Chondrocyte (in vitro differentiated cells): Measurements from ENCODE around the gene KRT84. TPM values are rescaled to one million over a fixed set of nuclear protein-coding genes. Genes with fewer than 3 reads are reported as not detected.
"Not testable (repeated sequence)": the region's sequence is repeated elsewhere in the genome, so short reads cannot be mapped to it uniquely, and the experiment has no call there.

ENCODE experiments used
- DNase-seq: peaks from one replicate; pipeline ENCODE4 v3.0.0; 2021; ENCODE audit warnings: mixed read lengths, low spot score
- H3K27ac Mint-ChIP-seq: one replicate; pipeline ENCODE4 v1.8.0; 2021; ENCODE audit warnings: mild to moderate bottlenecking, moderate library complexity, mixed read lengths; ENCODE audit not compliant: unreplicated experiment
- H3K27me3 Mint-ChIP-seq: 2 replicates; pipeline ENCODE4 v1.8.0; 2021; ENCODE audit warnings: low read depth, mixed read lengths
- H3K36me3 Mint-ChIP-seq: 2 replicates; pipeline ENCODE4 v1.8.0; 2021; ENCODE audit warnings: low read depth, mixed read lengths
- H3K4me1 Mint-ChIP-seq: 2 replicates; pipeline ENCODE4 v1.8.0; 2021; ENCODE audit warnings: low read depth, mild to moderate bottlenecking, mixed read lengths
- H3K4me3 Mint-ChIP-seq: one replicate; pipeline ENCODE4 v1.8.0; 2021; ENCODE audit warnings: mild to moderate bottlenecking, moderate library complexity, mixed read lengths; ENCODE audit not compliant: unreplicated experiment
- H3K9me3 Mint-ChIP-seq: 2 replicates; pipeline ENCODE4 v1.8.0; 2021; ENCODE audit warnings: low read depth, mixed read lengths
- total RNA-seq: library from RNA; stranded (reverse); gene quantifications from 3 replicates; pipeline ENCODE4 v1.2.1, GENCODE V29; 2021
- TF ChIP-seq, protein P1 (sequence below): fragments of 200-600 bp; sonication (generic); IDR thresholded peaks from 2 replicates; pipeline ENCODE4 v1.5.0; 2021; ENCODE audit warnings: antibody characterized with exemption, mild to moderate bottlenecking, moderate library complexity

Gene KRT84
- total RNA-seq, 1 donor from 2014 or later, result not detected

DNA sequence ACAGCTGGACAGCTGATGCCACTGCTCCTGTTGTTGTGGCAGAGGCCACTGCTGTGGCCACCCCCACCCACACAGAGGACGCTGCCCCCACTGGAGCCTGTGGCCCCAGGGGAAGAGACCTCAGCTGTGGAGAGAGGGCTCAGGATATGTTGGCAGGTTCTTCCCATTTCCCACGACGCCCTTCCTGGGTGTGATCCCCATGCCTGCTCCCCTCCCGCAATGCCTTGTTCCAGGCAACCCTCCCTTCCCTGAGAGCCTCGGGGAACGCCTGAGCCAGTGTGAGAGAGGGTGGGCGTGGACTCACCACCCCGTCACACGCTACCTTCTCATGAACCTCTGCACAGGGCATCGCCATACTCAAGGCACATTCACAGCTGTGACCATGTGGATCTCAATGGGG lies 26.4 kb upstream of the KRT84 start:
- Mint-ChIP-seq H3K27ac (no peak overlapping the region), H3K4me3 (no peak overlapping the region), H3K36me3 (no peaks in the 10 kb centered on the region), H3K27me3 (peaks cover 13% of the 10 kb centered on the region), H3K9me3 (no peaks in the 10 kb centered on the region), H3K4me1 (peaks cover 10% of the 10 kb centered on the region)
- DNase-seq, result no peak
- TF ChIP-seq, protein P1, sequence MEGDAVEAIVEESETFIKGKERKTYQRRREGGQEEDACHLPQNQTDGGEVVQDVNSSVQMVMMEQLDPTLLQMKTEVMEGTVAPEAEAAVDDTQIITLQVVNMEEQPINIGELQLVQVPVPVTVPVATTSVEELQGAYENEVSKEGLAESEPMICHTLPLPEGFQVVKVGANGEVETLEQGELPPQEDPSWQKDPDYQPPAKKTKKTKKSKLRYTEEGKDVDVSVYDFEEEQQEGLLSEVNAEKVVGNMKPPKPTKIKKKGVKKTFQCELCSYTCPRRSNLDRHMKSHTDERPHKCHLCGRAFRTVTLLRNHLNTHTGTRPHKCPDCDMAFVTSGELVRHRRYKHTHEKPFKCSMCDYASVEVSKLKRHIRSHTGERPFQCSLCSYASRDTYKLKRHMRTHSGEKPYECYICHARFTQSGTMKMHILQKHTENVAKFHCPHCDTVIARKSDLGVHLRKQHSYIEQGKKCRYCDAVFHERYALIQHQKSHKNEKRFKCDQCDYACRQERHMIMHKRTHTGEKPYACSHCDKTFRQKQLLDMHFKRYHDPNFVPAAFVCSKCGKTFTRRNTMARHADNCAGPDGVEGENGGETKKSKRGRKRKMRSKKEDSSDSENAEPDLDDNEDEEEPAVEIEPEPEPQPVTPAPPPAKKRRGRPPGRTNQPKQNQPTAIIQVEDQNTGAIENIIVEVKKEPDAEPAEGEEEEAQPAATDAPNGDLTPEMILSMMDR, result no peak

DNA sequence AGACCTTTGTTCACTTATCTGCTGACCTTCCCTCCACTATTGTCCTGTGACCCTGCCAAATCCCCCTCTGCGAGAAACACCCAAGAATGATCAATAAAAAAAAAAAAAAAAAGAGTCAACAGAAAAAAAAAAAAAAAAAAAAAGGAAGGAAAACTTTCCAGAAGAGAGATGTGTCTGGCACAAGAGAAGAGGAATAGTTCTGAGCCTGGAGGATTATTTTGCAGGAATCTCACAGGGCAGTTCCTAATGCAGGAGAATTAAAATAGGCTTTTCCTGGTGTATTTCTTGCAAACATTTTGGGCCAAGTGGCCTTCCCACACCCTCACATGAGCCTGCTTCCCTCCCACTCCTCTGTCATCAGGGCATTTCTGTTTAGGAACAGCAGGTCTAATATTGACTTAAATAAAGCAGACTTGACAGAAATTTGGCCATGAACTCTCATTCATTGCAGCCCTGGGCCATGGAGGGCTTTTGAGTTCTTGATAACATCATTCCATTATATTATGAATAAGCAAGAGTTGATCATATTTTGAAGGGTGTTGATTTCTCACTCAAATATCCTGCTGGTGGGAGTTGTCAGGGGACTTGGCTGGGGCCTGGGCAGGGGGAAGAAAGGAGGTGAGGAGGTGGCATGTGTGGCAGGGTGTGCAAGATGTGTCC lies 25.3 kb upstream of the KRT84 start:
- H3K4me3 Mint-ChIP-seq, H3K4me1 Mint-ChIP-seq, H3K27ac Mint-ChIP-seq, H3K36me3 Mint-ChIP-seq, H3K9me3 Mint-ChIP-seq, DNase-seq: not testable (repeated sequence)
- peaks cover 14% of the 10 kb centered on the region for H3K27me3 Mint-ChIP-seq

DNA sequence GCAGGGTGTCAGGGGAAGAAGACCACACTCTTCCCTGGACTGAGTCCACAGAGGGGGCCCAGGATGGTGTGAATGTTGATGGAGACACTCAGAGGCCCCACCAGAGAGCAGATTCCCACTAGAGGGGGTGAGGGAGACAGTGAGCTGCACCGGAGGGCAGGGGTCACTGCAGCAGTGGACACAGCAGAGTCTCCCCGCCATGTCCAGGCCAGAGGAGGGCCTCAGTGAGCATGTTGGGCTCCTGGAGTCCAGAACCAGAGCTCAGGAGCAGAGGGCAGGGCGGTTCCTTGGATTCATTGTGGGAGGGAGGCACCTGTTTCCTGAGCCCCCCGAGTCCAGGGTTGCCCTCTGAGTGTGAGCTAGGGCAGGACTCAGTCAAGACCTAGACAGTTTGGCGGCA lies 22.5 kb upstream of the KRT84 start:
- TF ChIP-seq, protein P1, result no peak
- H3K4me3 Mint-ChIP-seq, result no peak overlapping the region
- H3K4me1 Mint-ChIP-seq, result no peaks in the 10 kb centered on the region
- no peaks in the 10 kb centered on the region for H3K9me3 Mint-ChIP-seq
- H3K27me3 Mint-ChIP-seq, result peaks cover 22% of the 10 kb centered on the region
- no peak overlapping the region for H3K27ac Mint-ChIP-seq
- H3K36me3 Mint-ChIP-seq, result no peaks in the 10 kb centered on the region
- no peak for DNase-seq

DNA sequence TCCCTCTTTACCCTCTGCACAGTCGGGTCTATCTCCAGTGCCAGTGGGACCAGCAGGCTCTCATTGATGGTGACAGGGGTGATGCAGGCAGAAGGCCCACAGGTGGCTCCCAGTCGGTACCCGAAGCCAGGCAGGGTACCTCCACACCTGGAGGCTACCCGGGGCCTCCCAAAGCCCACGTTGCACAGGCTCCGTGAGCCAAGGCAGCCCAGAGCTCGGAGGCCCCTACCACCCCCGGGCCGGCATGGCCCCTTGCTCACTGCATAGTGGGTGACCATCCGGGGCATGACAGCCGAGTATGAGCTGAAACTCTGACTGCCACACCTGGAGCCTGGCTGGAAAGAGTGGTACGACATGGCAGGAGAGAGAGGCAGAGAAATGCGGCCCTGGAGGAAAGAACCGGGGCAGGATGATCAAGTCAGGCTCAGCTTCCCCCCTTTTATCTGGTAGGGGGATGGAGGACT lies 20.5 kb upstream of the KRT84 start, which contains the start of gene KRT82:
Gene KRT82, minus strand, starts transcription at position 414 of the 464 bp plus-strand sequence. Its CDS starts 58 bp downstream, at position 356.
- H3K9me3 Mint-ChIP-seq, result no peaks in the 10 kb centered on the region
- DNase-seq, result no peak
- no peak within 1 kb of the TSS for H3K27ac Mint-ChIP-seq
- no peak within 1 kb of the TSS for H3K4me3 Mint-ChIP-seq
- peaks cover 28% of the 10 kb centered on the region for H3K27me3 Mint-ChIP-seq
- TF ChIP-seq, protein P1, result no peak
- H3K4me1 Mint-ChIP-seq, result no peaks in the 10 kb centered on the region
- H3K36me3 Mint-ChIP-seq, result no peaks in the 10 kb centered on the region

DNA sequence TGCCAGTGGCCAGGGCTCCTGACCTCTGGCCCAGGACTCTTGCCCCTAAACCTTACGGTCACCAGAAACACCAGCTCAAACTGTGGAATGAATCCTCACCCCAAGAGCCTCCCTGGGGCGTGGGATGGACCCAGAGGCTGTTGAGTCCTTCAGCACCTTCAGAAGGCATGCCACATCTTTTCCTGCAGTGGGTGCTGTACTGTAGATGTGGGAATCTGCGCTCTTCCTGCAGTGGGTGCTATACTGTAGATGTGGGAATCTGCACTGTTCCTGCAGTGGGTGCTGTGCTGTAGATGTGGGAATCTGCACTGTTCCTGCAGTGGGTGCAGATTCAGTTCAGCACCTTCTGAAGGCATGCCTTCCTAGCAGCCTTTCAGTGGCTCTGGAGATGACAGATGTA lies 19.5 kb upstream of the KRT84 start:
- no peaks in the 10 kb centered on the region for H3K9me3 Mint-ChIP-seq
- no peaks in the 10 kb centered on the region for H3K4me1 Mint-ChIP-seq
- TF ChIP-seq, protein P1, result no peak
- H3K4me3 Mint-ChIP-seq, result no peak overlapping the region
- H3K27ac Mint-ChIP-seq, result no peak overlapping the region
- H3K36me3 Mint-ChIP-seq, result no peaks in the 10 kb centered on the region
- DNase-seq, result no peak
- peaks cover 28% of the 10 kb centered on the region for H3K27me3 Mint-ChIP-seq

DNA sequence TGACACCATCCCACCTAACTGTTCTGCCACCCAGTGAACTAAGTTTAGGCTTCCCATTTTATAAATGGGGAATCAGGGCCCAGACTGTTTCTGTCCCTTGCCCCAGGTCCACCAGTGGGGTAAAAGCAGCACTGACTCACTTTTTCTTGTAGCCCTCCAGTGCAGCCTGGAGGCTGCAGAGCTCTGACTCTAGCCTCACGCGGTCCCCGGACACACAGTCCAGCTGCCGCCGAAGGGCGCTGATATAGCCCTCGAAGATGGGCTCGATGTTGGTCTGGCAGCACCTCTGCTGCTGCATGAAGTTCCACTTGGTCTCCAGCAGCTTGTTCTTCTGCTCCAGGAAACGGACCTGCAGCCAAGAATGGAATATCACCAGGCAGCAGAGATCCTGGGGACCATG lies 18.1 kb upstream of the KRT84 start:
- TF ChIP-seq, protein P1, result no peak
- H3K9me3 Mint-ChIP-seq, result no peaks in the 10 kb centered on the region
- H3K27ac Mint-ChIP-seq, result no peak overlapping the region
- H3K4me3 Mint-ChIP-seq, result no peak overlapping the region
- H3K36me3 Mint-ChIP-seq, result no peaks in the 10 kb centered on the region
- H3K4me1 Mint-ChIP-seq, result no peaks in the 10 kb centered on the region
- no peak for DNase-seq
- peaks cover 32% of the 10 kb centered on the region for H3K27me3 Mint-ChIP-seq
